GM18507 (cell line): ENCODE results near the gene PJVK.
"Not testable (repeated sequence)": the region's sequence is repeated elsewhere in the genome, so short reads cannot be mapped to it uniquely, and the experiment has no call there.

ENCODE experiments used
- DNase-seq: peaks from one replicate; pipeline ENCODE4 v3.0.0; 2011; ENCODE audit warnings: low read depth; ENCODE audit not compliant: insufficient read length; ENCODE audit errors: extremely low spot score
- FAIRE-seq: peaks from 2 replicates; lab custom pipeline; 2011; peaks lifted over from hg19 to GRCh38; lab: Jason Lieb, UNC

PJVK gene

GRCh38 chr2:178450774-178451525 is at the start of gene PJVK, which contains the start of gene PRKRA:
TSS of gene PJVK (plus strand) at chr2:178451378. CDS start at chr2:178453410, 2,032 bp downstream.
TSS of gene PRKRA (minus strand) at chr2:178451175. CDS start at chr2:178451030, 145 bp downstream.
- DNase-seq (peak; percentile 88), FAIRE-seq (peak; percentile 96)

GRCh38 chr2:178401994-178402437 is 49.2 kb upstream of the PJVK start:
- DNase-seq (no peak), FAIRE-seq (no peak)

GRCh38 chr2:178403671-178404306 is 47.4 kb upstream of the PJVK start:
- no peak for FAIRE-seq

GRCh38 chr2:178404368-178404767 is 46.8 kb upstream of the PJVK start:
- DNase-seq: peak; percentile 71
- FAIRE-seq: peak; percentile 99

More at GRCh38 chr2:178403671-178404306, 47.4 kb upstream of the PJVK start:
- DNase-seq: no peak

GRCh38 chr2:178409261-178409660 is 41.9 kb upstream of the PJVK start:
- DNase-seq (no peak), FAIRE-seq (no peak)

GRCh38 chr2:178412047-178412446 is 39.1 kb upstream of the PJVK start:
- no peak for FAIRE-seq
- DNase-seq: no peak

GRCh38 chr2:178412453-178412852 is 38.7 kb upstream of the PJVK start:
- not testable (repeated sequence) for DNase-seq, FAIRE-seq

GRCh38 chr2:178413472-178414265 is 37.5 kb upstream of the PJVK start:
- peak; percentile 70 for FAIRE-seq

GRCh38 chr2:178414266-178415247 is 36.6 kb upstream of the PJVK start:
- DNase-seq: peak; percentile 60
- peak; percentile 98 for FAIRE-seq

More at GRCh38 chr2:178413472-178414265, 37.5 kb upstream of the PJVK start:
- DNase-seq: peak; percentile 26

- DNase-seq (no peak), FAIRE-seq (no peak)
Observed at GRCh38 chr2:178415979-178416378, 35.2 kb upstream of the PJVK start.

GRCh38 chr2:178417916-178418315 is 33.3 kb upstream of the PJVK start:
- FAIRE-seq: no peak

GRCh38 chr2:178418426-178418825 is 32.8 kb upstream of the PJVK start:
- FAIRE-seq (no peak), DNase-seq (no peak)

More at GRCh38 chr2:178417916-178418315, 33.3 kb upstream of the PJVK start:
- DNase-seq: no peak

- no peak for FAIRE-seq
- DNase-seq: no peak
Observed at GRCh38 chr2:178419123-178419522, 32.1 kb upstream of the PJVK start.

GRCh38 chr2:178420463-178420999 is 30.6 kb upstream of the PJVK start:
- DNase-seq (no peak), FAIRE-seq (no peak)

GRCh38 chr2:178422097-178422496 is 29.1 kb upstream of the PJVK start:
- DNase-seq: no peak
- no peak for FAIRE-seq

- not testable (repeated sequence) for DNase-seq, FAIRE-seq
Observed at GRCh38 chr2:178423746-178424145, 27.4 kb upstream of the PJVK start.

- DNase-seq: no peak
- no peak for FAIRE-seq
Observed at GRCh38 chr2:178425255-178425827, 25.8 kb upstream of the PJVK start.

- FAIRE-seq: no peak
- DNase-seq: no peak
Observed at GRCh38 chr2:178426388-178426787, 24.8 kb upstream of the PJVK start.
